NCI-H2196 treated with DMSO at 0.1 percent for 48 hours (cell line): ENCODE measurements around the gene MORC1.

Experiments
- DNase-seq: peaks from one replicate; lab custom pipeline; 2025; ENCODE audit not compliant: unreplicated experiment; lab: John Stamatoyannopoulos, UW

Gene MORC1

GRCh38 chr3:109035082-109035481 is 82.9 kb downstream of the MORC1 start:
- no peak for DNase-seq

- DNase-seq, result no peak
Observed at GRCh38 chr3:109033000-109033660, 84.8 kb downstream of the MORC1 start.

- no peak for DNase-seq
Observed at GRCh38 chr3:109028753-109029152, 89.2 kb downstream of the MORC1 start.

- no peak for DNase-seq
Observed at GRCh38 chr3:109026821-109027220, 91.1 kb downstream of the MORC1 start.

GRCh38 chr3:109025896-109026295 is 92.0 kb downstream of the MORC1 start:
- DNase-seq, result no peak

GRCh38 chr3:109023656-109024254 is 94.2 kb downstream of the MORC1 start:
- peak; percentile 44 for DNase-seq

GRCh38 chr3:109023167-109023566 is 94.8 kb downstream of the MORC1 start:
- no peak for DNase-seq

- no peak for DNase-seq
Observed at GRCh38 chr3:109021556-109021955, 96.4 kb downstream of the MORC1 start.

GRCh38 chr3:109018828-109019227 is 99.1 kb downstream of the MORC1 start:
- no peak for DNase-seq

GRCh38 chr3:109005443-109005842 is 112.5 kb downstream of the MORC1 start:
- no peak for DNase-seq

- no peak for DNase-seq
Observed at GRCh38 chr3:108998436-108998835, 119.5 kb downstream of the MORC1 start.

GRCh38 chr3:108985844-108986243 is 132.1 kb downstream of the MORC1 start:
- DNase-seq, result no peak

- DNase-seq, result no peak
Observed at GRCh38 chr3:108983051-108983450, 134.9 kb downstream of the MORC1 start.

- DNase-seq, result no peak
Observed at GRCh38 chr3:108976058-108976457, 141.9 kb downstream of the MORC1 start.

GRCh38 chr3:108973019-108973418 is 144.9 kb downstream of the MORC1 start:
- DNase-seq, result no peak

GRCh38 chr3:108972482-108972881 is 145.5 kb downstream of the MORC1 start:
- no peak for DNase-seq

- DNase-seq, result no peak
Observed at GRCh38 chr3:108970561-108970960, 147.4 kb downstream of the MORC1 start.

GRCh38 chr3:108966773-108967172 is 151.2 kb downstream of the MORC1 start:
- no peak for DNase-seq

- DNase-seq, result no peak
Observed at GRCh38 chr3:108959017-108959416, 158.9 kb downstream of the MORC1 start.

- DNase-seq, result no peak
Observed at GRCh38 chr3:108953700-108954099, 164.2 kb downstream of the MORC1 start, which contains the start of gene GUCA1C. TSS of gene GUCA1C (minus strand) at chr3:108953879. CDS start at chr3:108953762, 117 bp downstream.

- no peak for DNase-seq
Observed at GRCh38 chr3:108953210-108953609, 164.7 kb downstream of the MORC1 start.

- no peak for DNase-seq
Observed at GRCh38 chr3:108951820-108952501, 166.0 kb downstream of the MORC1 start.
